Prostate gland (tissue), 2 donors: ENCODE data around the gene TMEM234.

Experiments used
- CTCF ChIP-seq, 4 experiments: fragments of 200-600 bp in 2 of 4; fragments of 450-650 bp in 2 of 4; sonication (generic) in 2 of 4; IDR thresholded peaks; 1 replicate in 3 of 4; 2 replicates in 1 of 4; pipeline ENCODE4 v1.5.1; 2016 to 2019; ENCODE audit warnings: antibody characterized with exemption in 4 of 4, mild to moderate bottlenecking in 2 of 4, moderate library complexity in 2 of 4
- POLR2A ChIP-seq: fragments of 450-650 bp; IDR thresholded peaks from one replicate; pipeline ENCODE4 v1.6.1; 2016; ENCODE audit warnings: antibody characterized with exemption, mild to moderate bottlenecking

DNA sequence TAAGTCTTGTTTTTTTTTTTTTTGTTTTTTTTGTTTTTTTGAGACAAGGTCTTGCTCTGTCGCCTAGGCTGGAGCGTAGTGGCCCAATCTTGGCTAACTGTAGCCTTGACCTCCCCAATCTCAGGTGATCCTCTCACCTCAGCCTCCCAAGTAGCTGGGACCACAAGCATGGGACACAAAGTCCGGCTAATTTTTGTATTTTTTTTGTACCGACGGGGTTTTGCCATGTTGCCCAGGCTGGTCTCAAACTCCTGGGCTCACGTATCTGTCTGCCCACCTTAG lies 35.0 kb upstream of the TMEM234 start:
- TF ChIP-seq CTCF (IDR thresholded peaks at IDR 0.05) (no peak), POLR2A (no peak)
